MCF 10A (cell line): ENCODE results near the gene GRIN3B. TPM values are rescaled to one million over a fixed set of nuclear protein-coding genes. Genes with fewer than 3 reads are reported as not detected.

ENCODE experiments used
- BruUV-seq: library from RNA; stranded (reverse); fragments of 400-500 nt; replicated peaks from 2 replicates; lab custom pipeline; 2021; lab: Mats Ljungman, UMichigan
- CTCF ChIA-PET: fragments of 300-600 bp; sonication (Branson Sonifier 250); formaldehyde crosslinking; extraction: SDS; loops from one replicate; lab custom pipeline; 2021; ENCODE audit warnings: antibody characterized with exemption, inconsistent platforms; lab: Yijun Ruan, JAX
- POLR2A ChIA-PET: fragments of 300-600, 350-650 bp; sonication (Branson Sonifier 250); formaldehyde crosslinking; extraction: SDS; loops from one replicate; lab custom pipeline; 2020; ENCODE audit warnings: antibody characterized with exemption, inconsistent platforms; lab: Yijun Ruan, JAX
- DNase-seq: peaks from one replicate; pipeline ENCODE4 v3.0.0-alpha.2; 2018; ENCODE audit not compliant: unreplicated experiment
- H3K27ac Mint-ChIP-seq: one replicate; pipeline ENCODE4 v1.8.0; 2022; ENCODE audit warnings: mild to moderate bottlenecking, low read depth, mixed read lengths; ENCODE audit not compliant: unreplicated experiment
- H3K27me3 Mint-ChIP-seq: one replicate; pipeline ENCODE4 v1.8.0; 2022; ENCODE audit warnings: mixed read lengths; ENCODE audit not compliant: insufficient read depth, unreplicated experiment
- H3K36me3 Mint-ChIP-seq: one replicate; pipeline ENCODE4 v1.8.0; 2022; ENCODE audit warnings: mild to moderate bottlenecking, moderate library complexity, mixed read lengths; ENCODE audit not compliant: insufficient read depth, unreplicated experiment
- H3K4me1 Mint-ChIP-seq: one replicate; pipeline ENCODE4 v1.8.0; 2022; ENCODE audit warnings: mixed read lengths; ENCODE audit not compliant: insufficient read depth, unreplicated experiment
- H3K4me3 Mint-ChIP-seq: one replicate; pipeline ENCODE4 v1.8.0; 2022; ENCODE audit warnings: mild to moderate bottlenecking, moderate library complexity, mixed read lengths; ENCODE audit not compliant: unreplicated experiment
- H3K9me3 Mint-ChIP-seq: one replicate; pipeline ENCODE4 v1.8.0; 2022; ENCODE audit warnings: mixed read lengths; ENCODE audit not compliant: unreplicated experiment
- intact Hi-C: fragments of 100-400 bp; cut with micrococcal nuclease; formaldehyde crosslinking; loops from 2 replicates; pipeline ENCODE4 v1.14.1; 2022
- total RNA-seq: library from RNA; stranded (reverse); gene quantifications from 2 replicates; pipeline ENCODE4 v1.2.3, GENCODE V29; 2022
- TF ChIP-seq, protein P1 (sequence below): fragments of 200-600 bp; IDR thresholded peaks from one replicate; pipeline ENCODE4 v1.8.0; 2022; ENCODE audit warnings: antibody characterized with exemption, mild to moderate bottlenecking; ENCODE audit not compliant: unreplicated experiment

Gene GRIN3B
- total RNA-seq, 1 experiment from 2014 or later: not detected

DNA sequence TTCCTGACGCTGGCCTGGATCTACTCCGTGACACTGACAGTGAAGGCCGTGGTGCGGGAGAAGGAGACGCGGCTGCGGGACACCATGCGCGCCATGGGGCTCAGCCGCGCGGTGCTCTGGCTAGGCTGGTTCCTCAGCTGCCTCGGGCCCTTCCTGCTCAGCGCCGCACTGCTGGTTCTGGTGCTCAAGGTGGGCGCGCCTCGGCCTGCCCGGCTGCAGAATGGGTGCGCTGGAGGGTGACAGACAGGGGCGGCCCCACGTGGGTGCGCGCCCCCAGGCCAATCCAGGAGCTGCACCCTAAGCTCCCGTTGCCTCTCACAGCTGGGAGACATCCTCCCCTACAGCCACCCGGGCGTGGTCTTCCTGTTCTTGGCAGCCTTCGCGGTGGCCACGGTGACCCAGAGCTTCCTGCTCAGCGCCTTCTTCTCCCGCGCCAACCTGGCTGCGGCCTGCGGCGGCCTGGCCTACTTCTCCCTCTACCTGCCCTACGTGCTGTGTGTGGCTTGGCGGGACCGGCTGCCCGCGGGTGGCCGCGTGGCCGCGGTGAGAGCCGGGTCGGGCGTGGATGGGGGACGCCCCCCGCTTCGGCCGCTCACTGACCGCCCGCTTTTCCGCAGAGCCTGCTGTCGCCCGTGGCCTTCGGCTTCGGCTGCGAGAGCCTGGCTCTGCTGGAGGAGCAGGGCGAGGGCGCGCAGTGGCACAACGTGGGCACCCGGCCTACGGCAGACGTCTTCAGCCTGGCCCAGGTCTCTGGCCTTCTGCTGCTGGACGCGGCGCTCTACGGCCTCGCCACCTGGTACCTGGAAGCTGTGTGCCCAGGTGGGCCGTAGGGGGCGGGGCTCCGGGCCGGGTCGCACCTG, 46.8 kb downstream of the GRIN3B start:
- intact Hi-C loops: no loop called here
- Mint-ChIP-seq H3K36me3 (no peaks in the 10 kb centered on the region), H3K9me3 (no peaks in the 10 kb centered on the region), H3K4me1 (no peaks in the 10 kb centered on the region), H3K4me3 (no peak overlapping the region), H3K27me3 (no peaks in the 10 kb centered on the region), H3K27ac (no peak overlapping the region)
- no peak for DNase-seq
- ChIA-PET CTCF (no interaction called here), POLR2A (no interaction called here)
- BruUV-seq: no TSS peak
- TF ChIP-seq, protein P1, sequence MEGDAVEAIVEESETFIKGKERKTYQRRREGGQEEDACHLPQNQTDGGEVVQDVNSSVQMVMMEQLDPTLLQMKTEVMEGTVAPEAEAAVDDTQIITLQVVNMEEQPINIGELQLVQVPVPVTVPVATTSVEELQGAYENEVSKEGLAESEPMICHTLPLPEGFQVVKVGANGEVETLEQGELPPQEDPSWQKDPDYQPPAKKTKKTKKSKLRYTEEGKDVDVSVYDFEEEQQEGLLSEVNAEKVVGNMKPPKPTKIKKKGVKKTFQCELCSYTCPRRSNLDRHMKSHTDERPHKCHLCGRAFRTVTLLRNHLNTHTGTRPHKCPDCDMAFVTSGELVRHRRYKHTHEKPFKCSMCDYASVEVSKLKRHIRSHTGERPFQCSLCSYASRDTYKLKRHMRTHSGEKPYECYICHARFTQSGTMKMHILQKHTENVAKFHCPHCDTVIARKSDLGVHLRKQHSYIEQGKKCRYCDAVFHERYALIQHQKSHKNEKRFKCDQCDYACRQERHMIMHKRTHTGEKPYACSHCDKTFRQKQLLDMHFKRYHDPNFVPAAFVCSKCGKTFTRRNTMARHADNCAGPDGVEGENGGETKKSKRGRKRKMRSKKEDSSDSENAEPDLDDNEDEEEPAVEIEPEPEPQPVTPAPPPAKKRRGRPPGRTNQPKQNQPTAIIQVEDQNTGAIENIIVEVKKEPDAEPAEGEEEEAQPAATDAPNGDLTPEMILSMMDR: no peak

DNA sequence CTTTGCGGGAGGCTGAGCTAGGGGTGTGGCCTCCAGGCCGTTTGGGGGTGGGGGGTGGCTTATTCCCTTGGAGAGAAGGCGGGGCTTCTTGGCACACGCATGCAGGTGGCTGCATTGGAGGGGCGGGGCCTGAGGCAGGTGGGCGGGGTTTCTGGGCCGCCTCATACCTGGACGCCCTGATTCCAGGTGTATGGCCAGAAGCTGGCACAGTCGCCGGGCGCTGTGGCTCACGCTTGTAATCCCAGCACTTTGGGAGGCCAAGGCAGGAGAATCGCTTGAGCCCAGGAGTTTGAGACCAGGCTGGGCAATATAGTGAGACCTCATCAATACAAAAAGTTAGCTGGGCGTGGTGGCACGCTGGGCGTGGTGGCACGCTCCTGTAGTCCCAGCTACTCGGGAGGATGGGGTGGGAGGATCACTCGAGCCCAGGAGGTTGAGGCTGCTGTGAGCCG, 47.5 kb downstream of the GRIN3B start:
- TF ChIP-seq, protein P1: no peak
- DNase-seq: no peak
- intact Hi-C loops: no loop called here
- Mint-ChIP-seq H3K4me1 (no peaks in the 10 kb centered on the region), H3K4me3 (no peak overlapping the region), H3K27me3 (no peaks in the 10 kb centered on the region), H3K36me3 (no peaks in the 10 kb centered on the region), H3K9me3 (no peaks in the 10 kb centered on the region), H3K27ac (no peak overlapping the region)
- ChIA-PET POLR2A (no interaction called here), CTCF (no interaction called here)
- BruUV-seq: no TSS peak

DNA sequence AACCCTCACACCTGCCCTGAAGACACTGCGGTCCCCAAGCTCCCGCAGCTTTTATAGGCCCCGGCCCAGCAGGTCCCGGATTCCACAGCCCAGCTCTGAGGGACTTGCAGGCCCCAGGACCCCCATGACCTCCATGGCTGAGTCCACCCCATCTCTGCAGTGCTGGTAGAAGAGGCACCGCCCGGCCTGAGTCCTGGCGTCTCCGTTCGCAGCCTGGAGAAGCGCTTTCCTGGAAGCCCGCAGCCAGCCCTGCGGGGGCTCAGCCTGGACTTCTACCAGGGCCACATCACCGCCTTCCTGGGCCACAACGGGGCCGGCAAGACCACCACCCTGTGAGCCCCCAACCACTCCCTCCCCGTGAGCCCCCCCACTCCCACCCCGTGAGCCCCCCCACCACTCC, 48.9 kb downstream of the GRIN3B start:
- Mint-ChIP-seq H3K9me3 (no peaks in the 10 kb centered on the region), H3K36me3 (no peaks in the 10 kb centered on the region), H3K4me1 (no peaks in the 10 kb centered on the region), H3K27me3 (no peaks in the 10 kb centered on the region), H3K27ac (no peak overlapping the region), H3K4me3 (no peak overlapping the region)
- POLR2A ChIA-PET: interaction anchor here (1.8 kb wide), 1 partner anchor 20 kb away, joined by 6 read pairs; no protein-coding TSS in a partner anchor
- BruUV-seq: no TSS peak
- intact Hi-C loops: no loop called here
- CTCF ChIA-PET: interaction anchor here (0.6 kb wide), 1 partner anchor 15 kb away, joined by 4 read pairs; no protein-coding TSS in a partner anchor
- no peak for DNase-seq
- TF ChIP-seq, protein P1: no peak

DNA sequence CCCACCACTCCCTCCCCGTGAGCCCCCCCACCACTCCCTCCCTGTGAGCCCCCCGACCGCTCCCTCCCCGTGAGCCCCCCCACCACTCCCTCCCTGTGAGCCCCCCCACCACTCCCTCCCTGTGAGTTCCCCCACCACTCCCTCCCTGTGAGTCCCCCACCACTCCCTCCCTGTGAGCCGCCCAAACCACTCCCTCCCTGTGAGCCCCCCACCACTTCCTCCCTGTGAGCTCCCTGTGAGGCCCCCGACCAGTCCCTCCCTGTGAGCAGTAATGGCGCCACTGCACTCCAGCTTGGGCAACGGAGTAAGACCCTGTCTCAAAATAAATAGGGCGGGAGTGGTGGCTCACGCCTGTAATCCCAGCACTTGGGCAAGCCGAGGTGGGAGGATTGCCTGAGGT, 49.6 kb downstream of the GRIN3B start:
- DNase-seq: no peak
- POLR2A ChIA-PET: interaction anchor here (1.0 to 1.8 kb wide), 2 partner anchors 18 to 21 kb away, joined by 3 to 6 read pairs; no protein-coding TSS in a partner anchor
- CTCF ChIA-PET: interaction anchor here (0.7 kb wide), 1 partner anchor 10 kb away, joined by 3 read pairs; the partner anchor contains the start of gene ABCA7
- Mint-ChIP-seq H3K4me1 (no peaks in the 10 kb centered on the region), H3K9me3 (no peaks in the 10 kb centered on the region), H3K36me3 (no peaks in the 10 kb centered on the region), H3K4me3 (no peak overlapping the region), H3K27ac (no peak overlapping the region), H3K27me3 (no peaks in the 10 kb centered on the region)
- TF ChIP-seq, protein P1: no peak
- intact Hi-C loops: no loop called here
- BruUV-seq: no TSS peak
